A673 (cell line): Measurements from ENCODE around the gene NCAPG2. TPM values are rescaled to one million over a fixed set of nuclear protein-coding genes. Genes with fewer than 3 reads are reported as not detected.
"Not testable (repeated sequence)": the region's sequence is repeated elsewhere in the genome, so short reads cannot be mapped to it uniquely, and the experiment has no call there.

ENCODE experiments used
- BruUV-seq: library from RNA; stranded (reverse); fragments of 400-500 nt; replicated peaks from 2 replicates; lab custom pipeline; 2021; lab: Mats Ljungman, UMichigan
- CTCF ChIA-PET: fragments of 300-600 bp; sonication (Branson Sonifier 250); formaldehyde crosslinking; loops from one replicate; lab custom pipeline; 2022; ENCODE audit warnings: antibody characterized with exemption; lab: Charles Lee
- POLR2A ChIA-PET: fragments of 300-600 bp; sonication (Branson Sonifier 250); formaldehyde crosslinking; loops from one replicate; lab custom pipeline; 2022; ENCODE audit warnings: antibody characterized with exemption; ENCODE audit not compliant: low non-redundant PET; lab: Charles Lee
- DNase-seq: peaks from one replicate; pipeline ENCODE4 v3.0.0-alpha.2; 2015; ENCODE audit warnings: low spot score
- H3K27ac ChIP-seq: fragments of 200-600 bp; sonication (generic); 2 replicates; pipeline ENCODE4 v1.5.1; 2016; ENCODE audit warnings: mixed run types, low read depth, mild to moderate bottlenecking, mixed read lengths, antibody characterized with exemption, low read length; ENCODE audit not compliant: poor library complexity, severe bottlenecking
- H3K27me3 ChIP-seq: fragments of 200-600 bp; sonication (generic); replicated peaks from 2 replicates; pipeline ENCODE4 v1.6.1; 2017; ENCODE audit warnings: mixed run types, low read depth, mild to moderate bottlenecking, mixed read lengths, antibody characterized with exemption, low read length; ENCODE audit not compliant: insufficient read depth, poor library complexity
- H3K36me3 ChIP-seq: fragments of 200-600 bp; sonication (generic); 2 replicates; pipeline ENCODE4 v1.6.1; 2016; ENCODE audit warnings: mixed run types, mild to moderate bottlenecking, mixed read lengths, antibody characterized with exemption, low read length; ENCODE audit not compliant: insufficient read depth, poor library complexity, severe bottlenecking
- H3K4me1 ChIP-seq: fragments of 200-600 bp; sonication (generic); 2 replicates; pipeline ENCODE4 v1.6.1; 2017; ENCODE audit warnings: mixed run types, mild to moderate bottlenecking, mixed read lengths, antibody characterized with exemption, low read length; ENCODE audit not compliant: insufficient read depth, poor library complexity, severe bottlenecking
- H3K4me3 ChIP-seq: fragments of 200-600 bp; sonication (generic); 2 replicates; pipeline ENCODE4 v1.5.1; 2016; ENCODE audit warnings: low read depth, mixed run types, mild to moderate bottlenecking, mixed read lengths, low read length; ENCODE audit not compliant: poor library complexity, severe bottlenecking
- H3K9me3 ChIP-seq: fragments of 200-600 bp; sonication (generic); 2 replicates; pipeline ENCODE4 v1.6.1; 2016; ENCODE audit warnings: mixed run types, low read depth, mild to moderate bottlenecking, mixed read lengths, antibody characterized with exemption, low read length; ENCODE audit not compliant: poor library complexity, severe bottlenecking
- CTCF ChIP-seq: fragments of 300-800, 200-600 bp; sonication (generic); conservative IDR thresholded peaks from 2 replicates; pipeline ENCODE4 v1.5.1; 2017; ENCODE audit warnings: low read depth, mild to moderate bottlenecking, antibody characterized with exemption, low read length, moderate library complexity, mixed read lengths
- EZH2 ChIP-seq: fragments of 200-600 bp; sonication (generic); IDR thresholded peaks from 2 replicates; pipeline ENCODE4 v1.6.1; 2017; ENCODE audit warnings: borderline replicate concordance, low read depth, mild to moderate bottlenecking, mixed read lengths, antibody characterized with exemption, low read length; ENCODE audit not compliant: poor library complexity, severe bottlenecking
- intact Hi-C: fragments of 100-400 bp; cut with micrococcal nuclease; formaldehyde crosslinking; loops from one replicate; pipeline ENCODE4 v1.10.0; 2022; ENCODE audit not compliant: unreplicated experiment
- total RNA-seq: library from RNA; stranded (reverse); gene quantifications from 2 replicates; pipeline ENCODE4 v1.2.3, GENCODE V29; 2021

Gene NCAPG2
- total RNA-seq, 1 experiment from 2014 or later = 127 TPM

- no peak for DNase-seq
- Histone ChIP-seq H3K4me3 (no peak overlapping the region), H3K4me1 (peaks cover 21% of the 10 kb centered on the region), H3K27me3 (no peaks in the 10 kb centered on the region), H3K36me3 (peaks cover 6% of the 10 kb centered on the region), H3K9me3 (no peaks in the 10 kb centered on the region), H3K27ac (no peak overlapping the region)
- POLR2A ChIA-PET = no interaction called here
- intact Hi-C loops = loop anchor here (10.0 kb wide), 1 partner anchor 149 kb away; the partner anchor contains the start of gene DYNC2I1
- CTCF ChIA-PET = interaction anchor here (0.6 kb wide), 1 partner anchor 1091 kb away, joined by 4 read pairs; no protein-coding TSS in a partner anchor
- no TSS peak for BruUV-seq
- TF ChIP-seq EZH2 (no peak), CTCF (no peak)
These were observed 1.7 kb upstream of the NCAPG2 start for GRCh38 chr7:158706273-158706704.

- TF ChIP-seq CTCF = no peak
- no peak for TF ChIP-seq EZH2
- BruUV-seq = TSS peak; percentile 74
- H3K27ac ChIP-seq = peak overlapping the region; percentile 98
- intact Hi-C loops = loop anchor here (2.0 to 10.0 kb wide), 2 partner anchors 123 to 149 kb away; partner anchors contain the start of genes DYNC2I1 and ESYT2
- H3K9me3 ChIP-seq = no peaks in the 10 kb centered on the region
- DNase-seq = no peak
- H3K4me1 ChIP-seq = peaks cover 21% of the 10 kb centered on the region
- ChIA-PET POLR2A (interaction anchor here (0.7 kb wide), 1 partner anchor 52 kb away, joined by 3 read pairs; no protein-coding TSS in a partner anchor), CTCF (no interaction called here)
- H3K36me3 ChIP-seq = peaks cover 15% of the 10 kb centered on the region
- H3K4me3 ChIP-seq = peak overlapping the region; percentile 86
- no peaks in the 10 kb centered on the region for H3K27me3 ChIP-seq
These were observed 738 bp upstream of the NCAPG2 start for GRCh38 chr7:158705234-158705850.

- peak overlapping the region; percentile 86 for H3K4me3 ChIP-seq
- H3K27ac ChIP-seq = peak overlapping the region; percentile 98
- intact Hi-C loops = loop anchor here (2.0 to 10.0 kb wide), 2 partner anchors 125 to 151 kb away; partner anchors contain the start of genes DYNC2I1 and ESYT2
- CTCF ChIA-PET, POLR2A ChIA-PET, BruUV-seq, H3K9me3 ChIP-seq, DNase-seq, H3K27me3 ChIP-seq: not testable (repeated sequence)
- H3K4me1 ChIP-seq = peaks cover 21% of the 10 kb centered on the region
- peaks cover 28% of the 10 kb centered on the region for H3K36me3 ChIP-seq
These were observed 703 bp downstream of the NCAPG2 start for GRCh38 chr7:158703679-158704523.
